Kidney tubule cell (primary cell): ENCODE measurements around the gene OSCP1.

ENCODE experiments used
- DNase-seq: peaks from one replicate; pipeline ENCODE4 v3.0.0-alpha.2; 2018; ENCODE audit warnings: low spot score

OSCP1 gene

GRCh38 chr1:36382669-36383068 is 67.6 kb downstream of the OSCP1 start:
- DNase-seq = no peak

- DNase-seq = no peak
These were observed 68.0 kb downstream of the OSCP1 start for GRCh38 chr1:36382231-36382630.

GRCh38 chr1:36381405-36381804 is 68.8 kb downstream of the OSCP1 start:
- DNase-seq = no peak

- DNase-seq = no peak
These were observed 69.5 kb downstream of the OSCP1 start for GRCh38 chr1:36380782-36381181.

GRCh38 chr1:36380143-36380619 is 70.1 kb downstream of the OSCP1 start:
- no peak for DNase-seq

- no peak for DNase-seq
These were observed 72.3 kb downstream of the OSCP1 start for GRCh38 chr1:36377791-36378492.

- peak; percentile 55 for DNase-seq
These were observed 77.6 kb downstream of the OSCP1 start for GRCh38 chr1:36372617-36373016.

- DNase-seq = peak; percentile 66
These were observed 81.0 kb downstream of the OSCP1 start for GRCh38 chr1:36369061-36369861.
